Activated CD8-positive, alpha-beta T cell treated with anti-CD3 and anti-CD28 coated beads for 36 hours (primary cell): ENCODE data around the gene PFKFB1. TPM values are rescaled to one million over a fixed set of nuclear protein-coding genes. Genes with fewer than 3 reads are reported as not detected.
"Not testable (repeated sequence)": the region's sequence is repeated elsewhere in the genome, so short reads cannot be mapped to it uniquely, and the experiment has no call there.

Source experiments
- ATAC-seq: fragments of 200-7000 bp; cut with Tn5 transposase; one replicate; pipeline ENCODE4 v1.10.0; 2021; ENCODE audit warnings: mild to moderate bottlenecking, moderate library complexity
- CTCF ChIA-PET: fragments of 350-600 bp; sonication (Branson Sonifier 250); formaldehyde crosslinking; loops from one replicate; lab custom pipeline; 2021; ENCODE audit warnings: antibody characterized with exemption; lab: Charles Lee
- POLR2A ChIA-PET: fragments of 350-600 bp; sonication (Branson Sonifier 250); formaldehyde crosslinking; loops from one replicate; lab custom pipeline; 2021; ENCODE audit warnings: antibody characterized with exemption; lab: Charles Lee
- DNase-seq: peaks from one replicate; pipeline ENCODE4 v3.0.0-alpha.2; 2020
- H3K27ac Mint-ChIP-seq: one replicate; pipeline ENCODE4 v1.8.0; 2021; ENCODE audit warnings: mild to moderate bottlenecking, mixed read lengths
- H3K27me3 Mint-ChIP-seq: one replicate; pipeline ENCODE4 v1.8.0; 2021; ENCODE audit warnings: mixed read lengths
- H3K36me3 Mint-ChIP-seq: one replicate; pipeline ENCODE4 v1.8.0; 2021; ENCODE audit warnings: low read depth, mixed read lengths
- H3K4me1 Mint-ChIP-seq: one replicate; pipeline ENCODE4 v1.8.0; 2021; ENCODE audit warnings: low read depth, mixed read lengths
- H3K4me3 Mint-ChIP-seq: one replicate; pipeline ENCODE4 v1.8.0; 2021; ENCODE audit warnings: mild to moderate bottlenecking, moderate library complexity, mixed read lengths
- H3K9me3 Mint-ChIP-seq: one replicate; pipeline ENCODE4 v1.8.0; 2021; ENCODE audit warnings: mixed read lengths
- intact Hi-C: fragments of 100-400 bp; cut with micrococcal nuclease; formaldehyde crosslinking; loops from one replicate; pipeline ENCODE4 v1.10.0; 2022
- total RNA-seq, 2 experiments: library from RNA; stranded (reverse); gene quantifications; one replicate each; pipeline ENCODE4 v1.2.3, GENCODE V29; 2021
- TF ChIP-seq, protein P1 (sequence below): fragments of 200-600 bp; IDR thresholded peaks from one replicate; pipeline ENCODE4 v1.8.0; 2022; ENCODE audit warnings: antibody characterized with exemption, mild to moderate bottlenecking

The PFKFB1 gene
- total RNA-seq, 2 experiments from 2014 or later = 0.60 to 0.92 TPM

DNA sequence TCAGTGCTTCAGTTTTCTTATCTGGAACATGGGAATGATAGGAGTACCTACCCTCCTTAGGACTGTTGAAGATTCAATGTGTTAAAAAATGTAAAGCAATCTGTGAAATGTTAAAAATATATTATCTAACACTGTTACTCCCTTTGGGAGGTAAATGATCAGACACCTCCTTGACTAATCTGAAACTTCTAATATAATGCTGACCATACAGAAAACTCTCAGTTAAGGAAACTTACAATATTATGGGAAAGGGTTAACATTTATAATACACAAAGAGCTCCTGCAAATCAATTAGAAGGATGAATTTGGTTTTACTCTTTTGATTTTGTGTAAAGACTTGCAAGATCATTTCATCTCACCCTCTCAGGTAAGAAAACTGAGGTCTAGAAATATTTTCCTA is 1.6 kb upstream of the PFKFB1 start:
- ATAC-seq (no peak), DNase-seq (no peak)
- H3K4me3 Mint-ChIP-seq = no peak overlapping the region
- H3K9me3 Mint-ChIP-seq = no peaks in the 10 kb centered on the region
- peaks cover 2% of the 10 kb centered on the region for H3K36me3 Mint-ChIP-seq
- no peaks in the 10 kb centered on the region for H3K27me3 Mint-ChIP-seq
- TF ChIP-seq, protein P1, sequence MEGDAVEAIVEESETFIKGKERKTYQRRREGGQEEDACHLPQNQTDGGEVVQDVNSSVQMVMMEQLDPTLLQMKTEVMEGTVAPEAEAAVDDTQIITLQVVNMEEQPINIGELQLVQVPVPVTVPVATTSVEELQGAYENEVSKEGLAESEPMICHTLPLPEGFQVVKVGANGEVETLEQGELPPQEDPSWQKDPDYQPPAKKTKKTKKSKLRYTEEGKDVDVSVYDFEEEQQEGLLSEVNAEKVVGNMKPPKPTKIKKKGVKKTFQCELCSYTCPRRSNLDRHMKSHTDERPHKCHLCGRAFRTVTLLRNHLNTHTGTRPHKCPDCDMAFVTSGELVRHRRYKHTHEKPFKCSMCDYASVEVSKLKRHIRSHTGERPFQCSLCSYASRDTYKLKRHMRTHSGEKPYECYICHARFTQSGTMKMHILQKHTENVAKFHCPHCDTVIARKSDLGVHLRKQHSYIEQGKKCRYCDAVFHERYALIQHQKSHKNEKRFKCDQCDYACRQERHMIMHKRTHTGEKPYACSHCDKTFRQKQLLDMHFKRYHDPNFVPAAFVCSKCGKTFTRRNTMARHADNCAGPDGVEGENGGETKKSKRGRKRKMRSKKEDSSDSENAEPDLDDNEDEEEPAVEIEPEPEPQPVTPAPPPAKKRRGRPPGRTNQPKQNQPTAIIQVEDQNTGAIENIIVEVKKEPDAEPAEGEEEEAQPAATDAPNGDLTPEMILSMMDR = no peak
- intact Hi-C loops = no loop called here
- H3K27ac Mint-ChIP-seq = no peak overlapping the region
- no peaks in the 10 kb centered on the region for H3K4me1 Mint-ChIP-seq
- POLR2A ChIA-PET = no interaction called here
- CTCF ChIA-PET = no interaction called here

DNA sequence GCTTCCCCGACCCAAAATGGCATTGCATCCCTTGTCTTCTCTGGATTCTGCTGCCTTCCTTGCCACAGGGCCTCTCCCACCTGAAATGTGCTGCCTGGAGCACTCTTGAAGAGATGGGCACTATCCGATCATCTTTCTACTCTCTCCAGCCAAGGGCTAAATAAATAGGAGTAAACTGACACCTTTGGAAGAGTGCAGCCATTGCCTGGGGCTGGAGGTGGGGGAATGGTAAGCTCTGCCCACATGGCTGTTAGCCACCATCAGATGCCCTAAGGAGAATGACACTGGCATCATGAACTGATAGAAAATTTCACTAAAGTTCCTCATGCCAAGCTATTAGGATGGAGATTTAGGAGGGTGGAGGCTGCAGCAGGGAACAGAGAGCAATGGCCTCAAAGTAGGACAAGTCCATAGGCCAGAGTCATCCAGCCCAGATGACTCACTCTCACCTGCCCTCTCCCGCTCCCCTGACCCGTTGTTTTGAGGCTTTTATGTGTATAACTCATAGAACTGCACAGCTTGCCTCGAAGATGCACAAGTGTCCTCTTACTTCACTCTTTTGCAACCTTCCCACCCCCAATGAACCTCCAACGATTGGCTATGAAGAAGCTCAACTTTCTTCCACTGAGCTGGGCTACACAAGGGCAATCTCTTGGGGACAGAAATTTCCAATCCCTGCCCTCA is 822 bp upstream of the PFKFB1 start:
- CTCF ChIA-PET = no interaction called here
- H3K9me3 Mint-ChIP-seq = no peaks in the 10 kb centered on the region
- H3K4me3 Mint-ChIP-seq = no peak overlapping the region
- ATAC-seq (no peak), DNase-seq (no peak)
- intact Hi-C loops = no loop called here
- no peaks in the 10 kb centered on the region for H3K4me1 Mint-ChIP-seq
- TF ChIP-seq, protein P1 = no peak
- no peaks in the 10 kb centered on the region for H3K36me3 Mint-ChIP-seq
- H3K27me3 Mint-ChIP-seq = no peaks in the 10 kb centered on the region
- POLR2A ChIA-PET = no interaction called here
- H3K27ac Mint-ChIP-seq = no peak overlapping the region

DNA sequence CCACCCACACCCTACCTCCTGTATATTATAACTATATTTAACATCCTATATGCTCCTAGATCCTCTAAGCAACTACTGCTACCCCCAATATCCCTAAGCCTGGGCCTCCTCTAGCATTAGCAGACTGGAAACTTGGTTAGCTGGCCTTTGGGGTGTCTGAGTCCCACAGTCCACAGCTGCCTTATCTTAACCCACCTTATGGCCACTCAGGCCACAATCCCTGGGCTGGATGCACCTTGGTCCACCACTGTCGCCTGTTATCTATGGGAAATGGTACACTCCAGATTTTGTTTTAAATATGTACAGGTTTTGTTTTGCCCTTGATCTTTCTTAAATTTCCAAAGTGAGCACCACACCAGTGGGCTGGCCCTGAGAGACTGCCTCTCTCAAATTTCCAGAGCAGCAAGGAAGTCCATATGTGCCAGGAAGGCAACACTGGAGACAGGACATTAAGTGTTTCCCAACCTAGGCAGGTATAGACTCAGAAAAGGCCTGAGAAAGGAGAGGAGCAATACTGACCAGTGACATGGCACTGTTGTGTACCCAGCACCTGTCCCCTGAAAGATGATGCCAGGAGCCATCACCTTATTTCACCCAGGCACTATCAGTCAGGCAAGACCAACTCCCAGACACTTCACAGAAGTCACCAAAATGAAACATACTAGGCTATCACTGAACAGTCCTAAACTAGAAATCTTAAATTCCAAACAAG is 921 bp downstream of the PFKFB1 start:
- no peak overlapping the region for H3K4me3 Mint-ChIP-seq
- CTCF ChIA-PET = no interaction called here
- H3K4me1 Mint-ChIP-seq = no peaks in the 10 kb centered on the region
- POLR2A ChIA-PET = no interaction called here
- TF ChIP-seq, protein P1 = no peak
- H3K9me3 Mint-ChIP-seq = no peaks in the 10 kb centered on the region
- ATAC-seq = no peak
- H3K27me3 Mint-ChIP-seq = no peaks in the 10 kb centered on the region
- H3K36me3 Mint-ChIP-seq = no peaks in the 10 kb centered on the region
- no peak overlapping the region for H3K27ac Mint-ChIP-seq
- DNase-seq = no peak
- intact Hi-C loops = no loop called here

DNA sequence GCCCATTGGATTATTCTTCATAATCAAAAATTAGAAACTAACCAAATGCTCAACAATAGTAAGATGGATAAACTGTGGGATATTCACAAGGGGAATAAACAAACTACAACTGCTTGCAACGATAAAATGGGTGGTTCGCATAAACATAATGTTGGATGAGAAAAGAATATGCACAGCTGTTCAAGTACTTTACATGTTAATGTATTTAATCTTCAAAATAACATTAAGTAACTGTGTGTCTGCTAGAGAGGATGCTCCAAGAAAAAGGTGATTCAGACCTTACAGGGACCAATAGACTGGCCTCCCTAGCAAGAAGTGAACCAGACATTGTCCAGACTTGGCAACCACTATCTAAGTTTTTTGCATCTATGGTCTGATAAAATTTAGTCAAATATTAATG is 2.3 kb downstream of the PFKFB1 start:
- DNase-seq = no peak
- intact Hi-C loops = no loop called here
- no peak overlapping the region for H3K4me3 Mint-ChIP-seq
- no peak overlapping the region for H3K27ac Mint-ChIP-seq
- H3K9me3 Mint-ChIP-seq = no peaks in the 10 kb centered on the region
- ATAC-seq = no peak
- H3K36me3 Mint-ChIP-seq = no peaks in the 10 kb centered on the region
- POLR2A ChIA-PET = no interaction called here
- no peaks in the 10 kb centered on the region for H3K4me1 Mint-ChIP-seq
- CTCF ChIA-PET = no interaction called here
- TF ChIP-seq, protein P1 = no peak
- no peaks in the 10 kb centered on the region for H3K27me3 Mint-ChIP-seq

DNA sequence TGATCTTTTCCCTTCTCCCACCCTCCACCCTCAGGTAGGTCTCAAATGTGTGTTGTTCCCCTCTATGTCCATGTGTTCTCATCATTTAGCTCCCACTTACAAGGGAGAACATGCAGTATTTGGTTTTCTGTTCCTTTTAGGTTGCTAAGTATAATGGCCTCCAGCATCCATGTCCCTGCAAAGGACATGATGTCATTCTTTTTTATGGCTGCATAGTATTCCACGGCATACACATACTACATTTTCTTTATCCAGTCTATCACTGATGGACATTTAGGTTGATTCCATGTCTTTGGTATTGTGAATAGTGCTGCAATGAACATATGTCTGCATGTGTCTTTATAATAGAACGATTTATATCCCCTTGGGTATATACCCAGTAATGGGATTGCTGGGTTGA is 10.7 kb downstream of the PFKFB1 start:
- H3K4me3 Mint-ChIP-seq, H3K27me3 Mint-ChIP-seq, ATAC-seq, H3K9me3 Mint-ChIP-seq, H3K4me1 Mint-ChIP-seq, POLR2A ChIA-PET, H3K36me3 Mint-ChIP-seq, CTCF ChIA-PET, DNase-seq, H3K27ac Mint-ChIP-seq, intact Hi-C loops: not testable (repeated sequence)
